ENCODE results near the gene WDR4. TPM values are rescaled to one million over a fixed set of nuclear protein-coding genes. Genes with fewer than 3 reads are reported as not detected.

WDR4 gene
- total RNA-seq, 1 donor from 2014 or later: 65.6 TPM

- Mint-ChIP-seq H3K36me3 (ENCODE audit: low read depth) (peaks cover 74% of the 10 kb centered on the region), H3K9me3 (no peaks in the 10 kb centered on the region), H3K27me3 (ENCODE audit: low read depth) (no peaks in the 10 kb centered on the region), H3K4me3 (ENCODE audit: low read depth) (no peak overlapping the region), H3K27ac (no peak overlapping the region), H3K4me1 (ENCODE audit: low read depth) (peaks cover 3% of the 10 kb centered on the region)
- intact Hi-C loops (cut with micrococcal nuclease): no loop called here
- DNase-seq (ENCODE audit: low spot score): no peak
These were observed 13.6 kb downstream of the WDR4 start for GRCh38 chr21:42865776-42866160.

DNA sequence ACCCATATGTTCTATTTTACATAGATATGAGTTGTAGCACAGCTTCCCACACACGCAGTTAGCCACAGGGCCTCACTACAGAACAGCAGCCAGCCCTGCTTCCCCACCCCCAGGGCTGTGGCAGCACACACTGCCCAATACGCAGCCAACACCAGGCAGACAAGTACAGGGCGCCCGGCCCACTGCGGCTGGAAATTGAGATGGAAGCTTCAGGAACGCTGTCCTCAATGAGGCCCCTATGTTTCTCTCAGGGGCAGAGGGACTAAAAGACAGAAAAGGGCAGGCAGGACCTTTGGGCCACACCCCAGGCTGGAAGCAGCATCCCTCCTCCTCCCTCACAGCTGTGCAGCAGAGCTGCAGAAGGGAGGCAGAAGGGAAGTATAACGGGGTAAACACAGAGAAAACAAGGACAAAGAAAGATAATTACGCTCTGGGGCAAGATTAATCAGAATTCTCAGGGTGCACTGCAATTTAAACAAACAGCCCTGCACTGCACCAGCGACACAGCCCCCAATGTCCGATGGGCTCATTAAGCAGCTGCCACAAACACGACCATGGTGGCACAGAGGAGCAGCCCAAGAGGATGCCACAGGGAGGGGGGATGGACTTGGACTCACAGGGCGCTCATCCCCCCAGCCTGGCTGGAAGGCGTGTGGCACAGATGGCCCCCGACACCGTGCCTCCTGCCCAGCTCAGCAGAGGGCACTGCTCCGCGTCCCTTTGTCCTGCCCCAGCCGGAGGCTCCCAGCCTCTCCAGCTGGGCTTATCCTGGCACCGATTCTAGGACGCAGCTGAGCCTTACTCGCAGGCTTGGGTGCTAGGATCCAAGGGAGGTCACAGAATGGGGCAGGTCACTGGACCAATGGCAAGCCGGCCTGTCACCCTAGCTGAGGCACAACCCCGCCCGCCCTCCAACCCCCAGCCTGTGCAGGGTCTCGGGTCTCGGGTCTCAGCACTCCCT, 14.2 kb downstream of the WDR4 start:
- H3K4me1 Mint-ChIP-seq (ENCODE audit: low read depth): peaks cover 3% of the 10 kb centered on the region
- H3K4me3 Mint-ChIP-seq (ENCODE audit: low read depth): no peak overlapping the region
- DNase-seq (ENCODE audit: low spot score): no peak
- intact Hi-C loops (cut with micrococcal nuclease): no loop called here
- H3K27ac Mint-ChIP-seq: no peak overlapping the region
- no peaks in the 10 kb centered on the region for H3K9me3 Mint-ChIP-seq
- no peaks in the 10 kb centered on the region for H3K27me3 Mint-ChIP-seq (ENCODE audit: low read depth)
- peaks cover 70% of the 10 kb centered on the region for H3K36me3 Mint-ChIP-seq (ENCODE audit: low read depth)

DNA sequence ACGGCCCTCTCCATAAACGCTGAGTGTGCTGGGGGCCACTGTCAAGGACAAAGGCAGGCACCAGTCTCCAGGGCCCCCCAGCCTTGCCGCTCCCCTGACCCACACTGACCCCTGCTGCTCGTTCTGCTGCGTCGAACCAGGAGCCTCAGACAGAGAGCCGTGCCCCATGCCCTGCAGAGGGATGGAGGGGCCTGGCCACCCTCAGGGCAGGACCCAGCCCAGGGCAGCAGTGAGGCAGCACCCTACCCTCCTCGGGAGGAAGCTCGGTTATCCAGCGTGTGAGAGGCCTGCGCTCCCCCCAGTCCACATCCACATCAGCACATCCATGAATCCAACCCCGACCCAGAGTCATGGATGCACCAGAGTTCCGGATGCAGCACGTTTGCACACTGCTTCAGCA, 15.1 kb downstream of the WDR4 start:
- intact Hi-C loops (cut with micrococcal nuclease): no loop called here
- H3K9me3 Mint-ChIP-seq: no peaks in the 10 kb centered on the region
- peaks cover 64% of the 10 kb centered on the region for H3K36me3 Mint-ChIP-seq (ENCODE audit: low read depth)
- no peak for DNase-seq (ENCODE audit: low spot score)
- H3K4me1 Mint-ChIP-seq (ENCODE audit: low read depth): peaks cover 3% of the 10 kb centered on the region
- no peaks in the 10 kb centered on the region for H3K27me3 Mint-ChIP-seq (ENCODE audit: low read depth)
- H3K4me3 Mint-ChIP-seq (ENCODE audit: low read depth): no peak overlapping the region
- H3K27ac Mint-ChIP-seq: no peak overlapping the region

DNA sequence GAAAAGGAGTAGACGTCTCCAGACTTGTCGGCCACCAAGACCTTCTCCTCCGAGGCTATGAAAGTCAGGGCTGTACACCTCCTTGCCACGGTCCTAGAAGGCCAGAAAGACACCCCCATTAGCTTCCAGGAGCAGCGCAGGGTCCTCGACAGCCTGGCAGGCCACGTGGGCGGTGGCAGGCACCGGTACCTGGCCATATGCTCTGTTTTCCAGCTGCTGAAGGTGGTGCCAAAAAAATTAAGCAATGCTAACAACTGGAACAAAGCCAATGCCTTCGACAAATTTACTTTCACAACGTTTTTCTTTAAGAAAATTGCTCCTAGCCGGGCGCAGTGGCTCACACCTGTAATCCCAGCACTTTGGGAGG, 15.9 kb downstream of the WDR4 start:
- intact Hi-C loops (cut with micrococcal nuclease): no loop called here
- no peaks in the 10 kb centered on the region for H3K27me3 Mint-ChIP-seq (ENCODE audit: low read depth)
- H3K4me3 Mint-ChIP-seq (ENCODE audit: low read depth): no peak overlapping the region
- peaks cover 3% of the 10 kb centered on the region for H3K4me1 Mint-ChIP-seq (ENCODE audit: low read depth)
- no peak for DNase-seq (ENCODE audit: low spot score)
- H3K27ac Mint-ChIP-seq: no peak overlapping the region
- H3K9me3 Mint-ChIP-seq: no peaks in the 10 kb centered on the region
- peaks cover 65% of the 10 kb centered on the region for H3K36me3 Mint-ChIP-seq (ENCODE audit: low read depth)

- H3K27ac Mint-ChIP-seq: no peak overlapping the region
- peaks cover 65% of the 10 kb centered on the region for H3K36me3 Mint-ChIP-seq (ENCODE audit: low read depth)
- peaks cover 3% of the 10 kb centered on the region for H3K4me1 Mint-ChIP-seq (ENCODE audit: low read depth)
- H3K9me3 Mint-ChIP-seq: no peaks in the 10 kb centered on the region
- no peaks in the 10 kb centered on the region for H3K27me3 Mint-ChIP-seq (ENCODE audit: low read depth)
- H3K4me3 Mint-ChIP-seq (ENCODE audit: low read depth): no peak overlapping the region
- no peak for DNase-seq (ENCODE audit: low spot score)
- intact Hi-C loops (cut with micrococcal nuclease): no loop called here
These were observed 16.4 kb downstream of the WDR4 start for GRCh38 chr21:42862774-42863503.

- H3K4me3 Mint-ChIP-seq (ENCODE audit: low read depth): no peak overlapping the region
- H3K9me3 Mint-ChIP-seq: no peaks in the 10 kb centered on the region
- no peak overlapping the region for H3K27ac Mint-ChIP-seq
- peaks cover 3% of the 10 kb centered on the region for H3K4me1 Mint-ChIP-seq (ENCODE audit: low read depth)
- H3K27me3 Mint-ChIP-seq (ENCODE audit: low read depth): no peaks in the 10 kb centered on the region
- no peak for DNase-seq (ENCODE audit: low spot score)
- peaks cover 67% of the 10 kb centered on the region for H3K36me3 Mint-ChIP-seq (ENCODE audit: low read depth)
- intact Hi-C loops (cut with micrococcal nuclease): no loop called here
These were observed 17.4 kb downstream of the WDR4 start for GRCh38 chr21:42861848-42862400.

- Mint-ChIP-seq H3K4me3 (ENCODE audit: low read depth) (no peak overlapping the region), H3K4me1 (ENCODE audit: low read depth) (peaks cover 5% of the 10 kb centered on the region), H3K36me3 (ENCODE audit: low read depth) (peaks cover 67% of the 10 kb centered on the region), H3K27ac (no peak overlapping the region), H3K27me3 (ENCODE audit: low read depth) (no peaks in the 10 kb centered on the region), H3K9me3 (no peaks in the 10 kb centered on the region)
- intact Hi-C loops (cut with micrococcal nuclease): no loop called here
- no peak for DNase-seq (ENCODE audit: low spot score)
These were observed 18.0 kb downstream of the WDR4 start for GRCh38 chr21:42861311-42861847.

GRCh38 chr21:42860345-42860744, 19.0 kb downstream of the WDR4 start:
- Mint-ChIP-seq H3K36me3 (ENCODE audit: low read depth) (peaks cover 69% of the 10 kb centered on the region), H3K4me1 (ENCODE audit: low read depth) (peaks cover 2% of the 10 kb centered on the region)
- intact Hi-C loops (cut with micrococcal nuclease): no loop called here

GRCh38 chr21:42859891-42860230, 19.5 kb downstream of the WDR4 start:
- Mint-ChIP-seq H3K4me1 (ENCODE audit: low read depth) (peaks cover 2% of the 10 kb centered on the region), H3K27ac (no peak overlapping the region), H3K27me3 (ENCODE audit: low read depth) (no peaks in the 10 kb centered on the region), H3K9me3 (no peaks in the 10 kb centered on the region), H3K4me3 (ENCODE audit: low read depth) (no peak overlapping the region), H3K36me3 (ENCODE audit: low read depth) (peaks cover 67% of the 10 kb centered on the region)
- no peak for DNase-seq (ENCODE audit: low spot score)
- intact Hi-C loops (cut with micrococcal nuclease): no loop called here

More at GRCh38 chr21:42860345-42860744, 19.0 kb downstream of the WDR4 start:
- H3K27me3 Mint-ChIP-seq (ENCODE audit: low read depth): no peaks in the 10 kb centered on the region
- no peak overlapping the region for H3K27ac Mint-ChIP-seq
- no peak for DNase-seq (ENCODE audit: low spot score)
- no peaks in the 10 kb centered on the region for H3K9me3 Mint-ChIP-seq
- H3K4me3 Mint-ChIP-seq (ENCODE audit: low read depth): no peak overlapping the region

- no peak overlapping the region for H3K27ac Mint-ChIP-seq
- no peaks in the 10 kb centered on the region for H3K27me3 Mint-ChIP-seq (ENCODE audit: low read depth)
- intact Hi-C loops (cut with micrococcal nuclease): no loop called here
These were observed 20.1 kb downstream of the WDR4 start for GRCh38 chr21:42858957-42859890.

DNA sequence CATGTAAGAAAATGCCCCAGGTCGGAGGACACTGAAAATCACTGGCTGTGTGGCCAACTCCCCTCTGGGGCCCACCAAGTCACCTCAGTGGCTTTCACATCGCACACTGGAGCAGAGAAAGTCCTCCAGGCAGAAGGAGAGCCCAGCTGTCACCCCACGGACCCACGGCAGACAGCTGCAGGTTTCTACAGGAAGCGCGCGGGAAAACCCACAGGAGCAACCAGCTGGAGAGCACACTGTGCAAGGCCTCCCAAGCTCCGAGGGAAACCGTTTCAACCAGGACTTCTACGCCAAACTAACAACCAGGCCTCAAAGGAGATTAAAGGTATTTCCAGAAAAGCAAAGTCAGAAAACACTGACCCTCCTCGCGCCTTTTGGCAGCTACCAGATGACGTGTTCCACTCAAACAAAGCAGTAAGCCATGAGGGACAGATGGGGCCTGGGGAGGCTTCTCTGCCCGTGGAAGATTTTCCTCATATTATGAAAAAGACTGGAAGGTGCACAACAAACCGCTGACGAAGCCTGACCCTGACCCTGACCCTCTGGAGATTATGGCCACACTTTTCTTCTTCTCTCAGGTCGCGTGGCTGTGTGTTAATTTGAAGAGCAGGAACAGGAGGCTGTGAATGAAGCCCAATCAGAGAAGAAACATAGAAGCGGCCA, 21.0 kb downstream of the WDR4 start:
- intact Hi-C loops (cut with micrococcal nuclease): no loop called here
- no peak for DNase-seq (ENCODE audit: low spot score)
- Mint-ChIP-seq H3K27ac (no peak overlapping the region), H3K36me3 (ENCODE audit: low read depth) (peaks cover 71% of the 10 kb centered on the region), H3K4me1 (ENCODE audit: low read depth) (peaks cover 2% of the 10 kb centered on the region), H3K27me3 (ENCODE audit: low read depth) (no peaks in the 10 kb centered on the region), H3K4me3 (ENCODE audit: low read depth) (no peak overlapping the region), H3K9me3 (no peaks in the 10 kb centered on the region)

More at GRCh38 chr21:42858957-42859890, 20.1 kb downstream of the WDR4 start:
- H3K4me3 Mint-ChIP-seq (ENCODE audit: low read depth): no peak overlapping the region
- no peaks in the 10 kb centered on the region for H3K9me3 Mint-ChIP-seq
- peaks cover 2% of the 10 kb centered on the region for H3K4me1 Mint-ChIP-seq (ENCODE audit: low read depth)
- no peak for DNase-seq (ENCODE audit: low spot score)
- peaks cover 67% of the 10 kb centered on the region for H3K36me3 Mint-ChIP-seq (ENCODE audit: low read depth)

DNA sequence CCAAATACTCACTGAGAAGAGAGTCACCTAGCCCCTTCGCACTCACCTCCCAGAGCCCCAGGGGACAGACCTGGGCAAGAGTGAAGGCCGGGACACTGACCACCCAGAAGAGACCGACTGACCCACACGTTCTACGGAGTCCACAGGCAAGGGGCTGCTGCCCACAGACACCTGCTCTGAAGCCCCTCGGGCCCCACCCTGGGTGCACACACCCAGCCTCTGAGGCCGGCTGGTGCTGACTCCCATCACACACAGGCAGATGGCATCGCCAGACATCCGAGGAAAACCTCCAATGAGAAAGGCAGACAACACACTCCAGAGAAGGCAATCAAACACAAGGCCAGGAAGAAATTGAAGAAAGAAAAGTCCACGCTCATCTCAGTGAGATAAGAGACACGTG, 22.1 kb downstream of the WDR4 start:
- H3K4me1 Mint-ChIP-seq (ENCODE audit: low read depth): peaks cover 2% of the 10 kb centered on the region
- H3K4me3 Mint-ChIP-seq (ENCODE audit: low read depth): no peak overlapping the region
- peaks cover 68% of the 10 kb centered on the region for H3K36me3 Mint-ChIP-seq (ENCODE audit: low read depth)
- no peaks in the 10 kb centered on the region for H3K9me3 Mint-ChIP-seq
- intact Hi-C loops (cut with micrococcal nuclease): no loop called here
- no peak overlapping the region for H3K27ac Mint-ChIP-seq
- DNase-seq (ENCODE audit: low spot score): no peak
- no peaks in the 10 kb centered on the region for H3K27me3 Mint-ChIP-seq (ENCODE audit: low read depth)

Measured in activated T-helper 2 cell treated with anti-CD3 and anti-CD28 coated beads, Interferon-gamma antibody, Interleukin-2, Interleukin-4, amounts not matched to agents 10 μg/mL and 5 μg/mL and 100 μg/mL, durations not matched to agents 14 hours and 24 hours and 36 hours (primary cell).